CD4-positive, alpha-beta T cell treated with Interleukin-12 subunit alpha and Interleukin-12 subunit beta, for 1 hour (primary cell): Measurements from ENCODE around the gene SERPINB7.

Source experiments
- DNase-seq: peaks from one replicate; pipeline ENCODE4 v3.0.0-alpha.2; 2020

The SERPINB7 gene

DNA sequence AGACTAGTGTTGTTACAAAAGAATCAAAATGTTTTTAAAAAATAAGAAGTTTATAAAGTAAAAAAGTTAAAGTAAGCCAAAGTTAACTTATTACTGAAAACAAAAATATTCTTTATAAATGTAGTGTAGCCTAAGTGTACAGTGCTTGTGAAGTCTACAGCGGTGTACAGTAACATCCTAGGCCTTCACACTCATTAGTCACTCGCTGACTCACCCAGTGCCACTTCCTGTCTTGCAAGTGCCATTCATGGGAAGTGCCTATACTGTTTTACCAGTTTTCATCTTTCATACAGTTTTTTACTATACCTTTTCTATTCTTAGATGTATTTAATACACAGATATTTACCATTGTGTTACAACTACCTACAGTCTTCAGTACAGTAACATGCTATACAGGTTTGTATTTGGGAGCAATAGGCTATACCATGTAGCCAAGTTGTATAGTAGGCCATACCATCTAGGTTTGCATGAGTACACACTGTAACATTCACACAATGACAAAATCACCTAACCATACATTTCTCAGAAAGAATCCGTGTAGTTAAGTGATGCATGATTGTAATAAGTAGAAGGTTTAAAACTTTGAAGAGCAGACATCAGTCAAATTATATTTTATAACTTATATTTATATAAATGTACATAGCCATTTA is 13.4 kb downstream of the SERPINB7 start:
- DNase-seq = peak; percentile 36

DNA sequence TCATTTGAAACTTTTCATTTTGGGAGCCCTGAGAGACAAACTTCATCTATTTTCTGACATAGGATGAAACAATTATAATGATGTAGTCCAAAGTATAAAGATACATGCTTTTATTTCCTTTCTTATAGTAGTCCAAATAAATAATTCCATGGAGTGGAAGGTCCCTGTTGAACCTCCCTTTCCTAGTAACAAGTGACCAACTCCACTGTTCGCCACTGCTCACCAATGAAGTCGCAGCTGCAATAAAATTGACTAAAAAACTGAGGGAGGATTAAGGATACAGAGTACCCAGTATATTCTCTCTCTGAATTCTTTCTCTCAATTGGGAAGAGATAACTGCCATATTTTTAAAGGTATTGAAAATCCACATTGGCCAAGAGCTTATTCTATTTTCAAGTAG is 14.1 kb downstream of the SERPINB7 start:
- no peak for DNase-seq

DNA sequence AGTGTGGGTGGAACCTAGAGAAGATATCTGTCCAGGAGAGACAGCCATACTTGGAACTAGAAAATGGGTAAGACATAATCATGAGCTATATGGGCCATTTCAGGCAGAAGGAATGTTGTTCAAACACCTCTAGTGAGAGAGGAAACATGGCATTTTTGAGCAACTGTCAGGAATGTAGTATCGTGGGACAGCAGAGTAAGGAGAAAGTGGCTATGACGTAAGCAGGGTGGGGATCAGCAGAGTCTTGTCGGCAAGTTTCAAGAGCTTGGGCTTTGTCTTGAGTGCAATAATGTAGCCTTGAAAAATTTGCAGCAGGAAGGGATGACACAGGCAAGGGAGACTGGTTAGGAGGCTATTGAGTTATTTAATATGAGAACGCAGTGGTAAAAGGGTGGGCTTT is 20.4 kb downstream of the SERPINB7 start:
- DNase-seq = no peak

DNA sequence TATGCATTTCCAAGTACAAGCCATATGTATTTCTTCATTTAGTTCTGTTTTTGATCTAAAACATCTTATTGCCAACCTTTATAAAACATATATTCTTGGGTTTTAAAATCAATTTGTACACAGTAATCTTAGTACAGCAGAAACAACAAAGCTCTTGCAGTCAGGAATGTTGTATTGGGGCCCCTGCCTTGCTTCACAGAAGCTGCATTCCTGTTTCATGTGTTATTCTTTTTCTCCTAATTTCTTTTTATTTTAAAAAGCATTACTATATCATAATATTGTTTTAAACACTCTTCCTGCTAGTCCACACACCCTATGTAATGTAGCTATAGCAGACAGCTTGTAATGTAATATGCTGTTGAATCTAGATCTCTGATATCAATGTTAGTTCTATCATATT is 24.0 kb downstream of the SERPINB7 start:
- DNase-seq = no peak

DNA sequence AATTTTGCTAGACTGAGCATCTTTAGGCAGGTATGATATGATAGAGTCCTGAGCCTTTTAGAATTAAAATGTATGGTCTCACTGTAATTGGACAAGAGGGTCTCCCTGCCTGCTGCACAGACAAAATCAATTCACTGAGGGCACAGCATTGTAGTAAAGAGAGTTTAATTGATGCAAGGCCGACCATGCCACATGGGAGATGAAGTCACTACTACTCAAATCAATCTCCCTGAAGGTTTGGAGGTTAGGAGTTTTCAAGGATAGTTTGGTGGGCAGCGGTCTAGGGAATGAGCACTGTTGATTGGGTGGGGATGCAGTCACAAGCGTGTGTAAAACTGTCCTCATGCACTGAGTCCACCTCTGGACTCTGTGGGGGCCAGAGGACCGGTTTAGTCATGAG is 26.1 kb downstream of the SERPINB7 start:
- no peak for DNase-seq

DNA sequence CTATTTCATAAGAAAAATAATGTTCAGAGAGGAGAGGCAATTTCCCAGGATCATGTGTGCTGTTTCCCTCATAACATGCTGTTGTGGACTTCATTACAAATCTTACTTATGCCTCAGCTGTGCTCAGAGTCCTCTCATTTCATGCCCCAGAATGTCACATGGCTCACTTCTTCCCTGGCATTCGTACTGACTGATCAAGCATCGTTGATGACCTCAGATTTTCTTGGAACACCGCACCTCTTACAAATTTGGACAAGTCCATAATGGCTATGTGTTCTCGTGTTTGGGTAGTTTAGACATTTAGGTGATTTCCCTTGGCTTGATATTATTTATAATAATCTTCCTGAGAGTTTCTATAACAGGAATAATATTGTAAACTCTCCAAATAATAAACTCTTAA is 32.9 kb downstream of the SERPINB7 start:
- no peak for DNase-seq

DNA sequence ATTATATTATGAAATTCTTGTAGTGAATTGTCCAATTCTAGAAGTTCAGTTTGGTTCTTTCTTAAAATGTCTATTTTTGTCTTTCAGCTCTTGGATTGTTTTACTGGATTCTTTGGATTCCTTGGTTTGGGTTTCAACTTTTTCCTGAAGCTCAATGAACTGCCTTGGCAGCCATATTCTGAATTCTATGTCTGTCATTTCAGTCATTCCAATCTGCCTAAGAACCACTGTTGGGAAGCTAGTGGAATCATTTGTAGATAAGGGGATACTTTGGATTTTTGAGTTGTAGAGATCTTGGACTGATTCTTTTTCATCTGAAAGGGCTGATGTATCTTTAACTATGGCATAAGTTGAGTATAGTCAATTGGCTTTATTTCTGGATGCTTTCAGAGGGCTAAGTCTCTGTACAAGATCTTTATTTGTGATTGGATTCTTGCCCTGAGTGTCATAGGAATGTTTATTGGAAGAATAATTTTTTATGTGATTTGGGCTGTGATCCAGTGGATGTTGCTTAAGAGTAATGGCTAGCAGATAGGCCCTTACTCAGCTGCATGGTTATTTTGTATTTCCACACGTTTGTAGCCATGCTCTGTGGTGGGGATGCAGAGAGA is 42.3 kb downstream of the SERPINB7 start:
- DNase-seq = no peak

DNA sequence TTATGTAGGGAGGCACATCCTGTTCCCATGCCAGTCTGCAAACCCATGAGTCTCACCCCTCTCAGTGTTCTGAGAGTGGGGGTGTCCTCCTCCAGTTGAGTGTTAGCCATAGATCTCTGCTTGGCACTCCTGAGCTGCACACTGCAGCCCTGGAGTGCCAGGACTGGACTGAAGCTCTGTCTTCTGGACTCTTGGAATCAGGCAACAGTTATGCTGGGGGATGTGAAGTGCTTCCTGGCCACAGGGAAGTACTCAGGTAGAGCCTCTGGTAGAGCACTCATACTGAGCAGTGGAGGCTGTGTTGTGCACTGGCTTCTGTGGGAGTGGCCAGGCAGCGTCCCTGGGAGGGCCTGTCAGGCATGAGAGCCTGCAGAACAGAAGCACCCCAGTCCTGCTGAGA is 43.0 kb downstream of the SERPINB7 start:
- DNase-seq = no peak

DNA sequence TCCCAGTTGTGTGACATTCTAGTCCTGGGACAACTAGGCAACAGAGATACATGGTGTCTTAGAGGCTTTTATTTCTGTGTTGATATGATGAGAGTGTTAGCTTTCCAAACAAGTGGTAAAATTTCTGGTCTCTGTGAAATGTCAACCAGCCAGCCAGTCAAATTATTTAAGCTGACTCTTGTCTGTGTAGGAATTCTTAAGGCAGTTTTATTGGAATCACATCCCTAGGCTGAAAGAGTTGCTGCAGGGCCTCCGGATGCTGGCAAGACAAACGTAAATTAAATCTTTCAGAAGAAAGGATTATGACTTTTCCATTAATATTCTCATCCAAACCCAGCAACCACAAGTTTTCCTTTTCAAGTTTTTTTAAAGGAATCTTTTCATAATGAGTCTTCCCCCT is 44.6 kb downstream of the SERPINB7 start:
- DNase-seq = no peak

DNA sequence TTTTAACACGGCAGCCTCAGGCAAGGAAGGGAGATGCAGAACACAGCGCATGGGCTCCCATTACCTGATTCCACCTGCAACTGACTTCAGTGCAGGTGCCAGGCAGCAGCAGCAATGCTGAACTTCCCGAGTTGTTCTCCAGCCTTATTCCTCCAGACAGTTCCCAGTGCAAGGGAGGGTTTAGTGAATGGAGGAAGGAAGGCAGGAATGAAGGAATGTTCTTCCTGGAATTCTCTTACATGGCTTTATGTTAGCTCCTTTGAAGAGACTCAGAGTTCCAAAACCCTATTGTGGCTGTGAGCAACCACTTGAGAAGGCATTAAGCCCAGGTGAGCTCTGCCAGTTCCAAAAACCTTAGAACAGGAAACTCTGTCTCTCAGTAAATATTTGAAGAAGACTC is 45.5 kb downstream of the SERPINB7 start:
- no peak for DNase-seq

DNA sequence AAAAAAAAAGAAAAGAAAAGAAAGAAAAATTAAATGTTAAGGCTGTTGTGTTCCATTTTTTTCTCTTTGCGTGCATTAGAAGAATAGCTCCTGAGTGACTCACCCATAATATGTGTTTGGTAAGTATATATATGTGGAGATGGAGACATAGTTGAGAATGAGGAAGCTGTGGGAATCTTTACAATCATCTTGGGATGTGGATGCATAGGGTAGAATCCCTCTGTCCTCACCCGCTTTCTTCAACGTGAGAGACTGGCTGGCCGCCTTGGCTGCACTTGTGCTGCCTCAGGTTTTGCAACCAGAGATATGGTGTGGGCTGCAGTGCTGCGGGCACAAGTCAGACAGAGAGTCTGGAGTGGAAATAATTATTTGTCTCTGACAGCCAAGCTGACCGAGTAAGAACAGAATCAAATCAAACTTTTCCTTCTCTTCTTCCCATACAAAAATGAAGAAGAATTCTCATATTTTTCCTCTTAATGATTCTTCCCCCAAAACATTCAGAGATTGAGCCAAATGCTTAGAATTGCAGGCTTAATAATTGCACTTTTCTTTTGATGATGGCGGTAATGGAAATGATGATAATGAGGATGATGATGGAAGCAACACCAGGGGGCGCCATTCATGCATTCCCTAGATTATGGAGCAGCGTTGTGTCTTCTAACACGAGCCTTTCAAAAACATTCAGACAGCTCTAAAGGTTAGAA is 48.5 kb downstream of the SERPINB7 start:
- DNase-seq = peak; percentile 12

DNA sequence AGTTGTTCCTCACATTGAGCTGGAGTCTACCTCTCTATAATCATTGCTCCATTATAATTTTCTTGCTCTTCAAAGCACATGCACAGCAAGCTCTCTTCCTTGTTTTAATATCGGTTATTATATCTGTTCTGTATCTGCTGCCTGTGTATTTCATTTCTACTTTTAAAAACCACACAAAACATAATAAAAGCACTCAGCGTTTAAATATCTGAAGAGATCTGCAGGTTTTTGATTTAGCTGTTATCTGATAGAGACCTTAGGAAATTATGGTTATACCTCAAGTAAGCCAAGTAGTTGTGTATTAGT is 49.0 kb downstream of the SERPINB7 start:
- no peak for DNase-seq

DNA sequence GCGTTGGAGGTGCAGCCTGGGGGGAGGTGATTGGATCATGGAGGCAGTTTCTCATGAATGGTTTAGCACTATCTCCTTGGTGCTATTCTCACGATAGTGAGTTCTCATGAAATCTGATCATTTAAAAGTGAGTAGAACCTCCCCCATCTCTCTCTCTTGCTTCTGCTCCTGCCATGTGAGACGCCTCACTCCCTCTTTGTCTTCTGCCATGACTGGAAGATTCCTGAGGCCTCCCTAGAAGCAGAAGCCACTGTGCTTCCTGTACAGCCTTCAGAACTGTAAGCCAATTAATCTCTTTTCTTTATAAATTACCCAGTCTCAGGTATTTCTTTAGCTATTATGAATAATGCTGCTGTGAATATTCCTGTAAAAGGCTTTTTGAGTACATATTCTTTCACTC is 52.9 kb downstream of the SERPINB7 start:
- DNase-seq = no peak

DNA sequence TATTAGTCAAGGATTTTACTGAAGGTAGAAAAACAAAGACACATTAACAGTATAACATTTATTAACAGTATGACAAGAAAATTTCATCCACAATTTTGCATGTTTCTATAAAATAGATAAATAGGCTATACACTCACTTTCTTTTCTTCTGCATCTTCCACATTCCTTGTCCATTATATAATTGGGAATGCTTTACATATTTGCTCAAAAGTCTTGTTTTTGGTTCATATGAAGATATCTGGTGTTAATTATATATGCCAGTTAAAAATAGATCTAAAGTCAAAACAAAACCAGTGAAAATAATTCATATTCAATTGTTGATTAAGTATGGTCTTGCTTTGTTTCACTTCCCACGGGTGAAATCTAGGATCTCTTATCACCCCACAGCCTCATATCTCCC is 53.4 kb downstream of the SERPINB7 start:
- DNase-seq = no peak

DNA sequence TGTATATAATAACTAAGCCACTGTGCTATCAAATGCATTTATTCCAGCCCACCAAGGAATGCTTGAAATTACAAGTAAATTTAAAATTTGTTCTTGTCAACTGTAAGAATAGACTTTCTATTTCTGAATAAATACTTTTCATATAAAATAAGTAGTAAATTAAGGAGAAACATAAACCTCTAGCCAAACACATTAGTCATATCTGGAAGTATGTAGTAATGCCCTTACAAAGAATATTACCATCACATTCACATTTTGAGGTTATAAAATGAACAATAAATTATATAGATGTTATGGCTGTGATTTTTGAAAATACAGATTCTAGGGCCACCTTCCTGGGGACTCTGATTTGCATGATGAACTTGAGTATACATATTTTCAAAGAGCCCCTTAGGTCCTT is 54.7 kb downstream of the SERPINB7 start:
- no peak for DNase-seq

DNA sequence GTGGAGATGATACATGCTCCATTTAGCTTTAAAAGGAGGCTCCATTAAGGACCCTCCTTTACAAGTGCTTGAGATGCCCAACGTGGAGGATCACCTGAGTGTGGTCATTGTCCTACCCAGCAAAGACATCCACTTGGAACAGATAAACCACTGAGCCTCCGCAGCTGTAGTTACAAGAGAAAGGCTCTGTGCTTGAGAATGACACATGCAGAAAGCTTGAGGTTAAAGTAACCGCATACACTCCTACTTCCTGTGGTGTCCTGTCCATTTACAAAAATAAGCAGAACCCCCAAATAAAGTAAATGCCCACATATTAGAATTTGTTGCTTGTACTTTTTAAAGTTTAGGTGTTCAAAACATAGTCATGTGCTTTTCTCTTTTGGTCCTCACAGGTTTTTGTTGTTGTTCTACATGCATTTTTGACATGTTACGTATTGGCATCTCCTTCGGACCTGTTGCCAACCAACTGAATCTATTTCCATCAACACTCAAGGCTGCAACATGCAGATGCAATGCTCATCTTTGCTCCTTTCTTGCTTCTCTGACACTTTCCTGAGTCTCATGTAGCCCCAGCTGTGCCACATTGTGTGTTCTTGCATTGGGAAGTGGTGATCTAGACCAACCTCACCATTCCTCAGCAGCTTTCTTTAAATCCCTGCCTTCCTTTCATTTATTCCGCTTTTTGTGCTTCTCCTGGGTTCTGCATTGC is 56.0 kb downstream of the SERPINB7 start:
- no peak for DNase-seq

DNA sequence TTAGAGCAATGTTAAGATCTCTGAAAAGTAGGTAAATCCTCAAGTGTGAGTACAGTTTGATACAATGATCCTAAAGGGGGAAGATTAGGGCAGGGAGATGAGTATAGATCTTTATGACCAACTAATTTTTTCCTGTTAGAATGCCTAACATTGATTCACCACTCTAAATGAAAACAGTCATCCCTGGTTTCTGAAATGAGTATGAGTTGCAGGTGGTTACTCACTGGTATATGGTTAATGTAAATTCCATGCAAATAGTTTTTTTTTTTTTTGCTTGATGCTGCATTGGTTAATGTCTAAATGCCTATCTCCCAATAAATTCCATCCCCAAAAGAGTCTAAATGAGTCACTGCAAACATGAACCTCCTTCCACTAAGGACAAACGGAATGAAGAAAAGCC is 57.3 kb downstream of the SERPINB7 start:
- DNase-seq = no peak

DNA sequence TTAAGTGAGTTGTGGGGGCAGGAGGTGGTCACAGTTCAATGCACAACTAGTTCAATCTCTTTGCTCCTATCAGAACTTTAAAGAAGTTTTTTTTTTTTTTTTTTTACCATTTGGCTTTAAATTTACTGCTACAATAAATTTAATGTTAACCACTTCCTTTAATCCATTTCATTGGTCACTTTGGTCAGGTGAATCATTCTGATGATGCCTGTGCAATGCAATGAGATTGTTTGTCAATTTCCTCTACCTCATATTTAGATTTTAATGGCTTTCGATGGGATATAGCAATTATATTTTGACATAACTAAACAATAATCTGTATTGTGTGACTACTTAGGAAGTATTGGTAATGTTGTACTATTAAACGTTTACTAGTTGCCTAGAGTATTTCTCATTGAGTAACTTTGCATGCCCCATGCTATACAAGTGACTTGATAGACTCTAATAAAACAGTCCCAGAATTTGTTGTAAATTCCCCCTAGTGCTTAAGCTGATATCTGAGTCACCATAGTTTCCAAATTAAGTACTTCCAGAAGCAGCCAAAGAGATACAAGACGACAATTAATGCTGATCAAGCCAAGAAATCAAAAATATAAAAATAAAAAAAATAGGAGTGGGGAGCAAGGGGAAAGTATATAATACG is 59.4 kb downstream of the SERPINB7 start:
- no peak for DNase-seq

DNA sequence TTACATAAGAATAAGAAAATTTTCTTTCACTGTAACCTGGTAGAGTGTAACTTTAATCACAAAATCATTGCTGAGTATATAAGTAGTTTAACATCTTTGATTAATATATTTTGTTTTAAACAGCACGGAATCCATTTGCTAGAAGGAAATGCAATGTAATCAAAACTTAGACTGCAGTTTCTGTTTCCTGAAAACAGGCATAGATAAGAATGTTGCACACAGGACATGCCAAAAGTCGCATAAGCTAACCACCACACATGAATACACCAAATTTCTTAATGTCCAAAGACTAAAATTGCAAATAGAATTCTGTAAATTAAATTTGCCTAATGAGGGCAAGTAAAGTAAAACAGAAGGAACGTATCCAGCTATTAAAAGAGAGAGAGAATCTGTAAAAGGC is 61.2 kb downstream of the SERPINB7 start:
- DNase-seq = no peak

DNA sequence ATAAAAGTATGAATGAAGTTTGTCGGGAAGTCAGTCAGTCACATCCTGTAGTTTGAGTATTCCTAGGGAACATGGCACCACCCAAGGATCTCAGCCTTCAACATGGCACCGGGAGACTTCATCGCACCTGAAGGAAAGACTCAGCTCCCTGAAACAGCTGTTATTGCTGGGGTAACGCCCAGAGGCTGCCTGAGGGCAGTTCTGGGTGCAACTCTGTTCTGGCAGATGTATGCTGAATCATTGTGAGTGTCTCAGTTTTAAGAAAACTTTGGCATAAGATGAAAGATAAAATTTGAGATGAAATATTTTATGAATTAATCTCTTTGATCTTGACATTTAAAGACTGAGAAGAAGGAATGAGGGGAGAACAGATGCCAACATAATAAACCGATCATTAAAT is 62.4 kb downstream of the SERPINB7 start:
- DNase-seq = no peak

DNA sequence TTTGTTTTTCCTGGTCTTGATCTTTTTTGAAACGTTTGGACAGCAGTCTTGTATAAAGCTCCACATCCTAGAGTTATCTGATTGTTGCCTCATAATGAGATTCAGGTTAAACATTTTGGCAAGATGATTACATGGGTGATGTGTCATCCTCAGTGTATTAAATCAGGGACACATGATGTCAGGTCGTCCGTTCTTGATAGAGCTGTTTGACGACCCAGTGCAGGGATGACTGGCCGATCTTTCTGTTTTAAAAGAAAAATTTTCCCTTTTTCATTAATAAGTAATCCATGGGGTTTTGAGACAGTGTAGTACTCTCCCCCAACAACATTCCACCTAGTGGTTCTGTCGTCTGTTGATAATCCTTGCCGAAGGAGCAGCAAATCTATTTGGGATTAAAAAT is 67.8 kb downstream of the SERPINB7 start:
- DNase-seq = no peak

DNA sequence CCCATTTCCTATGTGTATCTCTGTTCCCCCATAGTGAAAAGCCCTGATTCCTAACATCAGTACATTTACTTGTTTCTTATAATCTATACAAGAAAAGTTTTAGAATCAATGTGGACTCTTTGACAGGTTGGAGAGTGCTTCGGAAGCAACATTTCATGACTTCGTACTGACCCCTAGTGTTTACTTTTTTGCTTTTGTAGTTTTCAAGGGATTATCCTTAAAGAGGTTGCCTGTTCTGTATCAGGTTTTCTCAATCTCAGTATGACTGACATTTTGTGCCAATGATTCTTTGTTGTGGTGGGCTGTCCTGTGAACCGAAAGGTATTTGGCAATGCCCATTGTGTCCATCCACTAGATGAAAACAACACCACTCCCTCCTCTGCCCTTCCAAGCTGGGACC is 69.0 kb downstream of the SERPINB7 start:
- DNase-seq = peak; percentile 7

DNA sequence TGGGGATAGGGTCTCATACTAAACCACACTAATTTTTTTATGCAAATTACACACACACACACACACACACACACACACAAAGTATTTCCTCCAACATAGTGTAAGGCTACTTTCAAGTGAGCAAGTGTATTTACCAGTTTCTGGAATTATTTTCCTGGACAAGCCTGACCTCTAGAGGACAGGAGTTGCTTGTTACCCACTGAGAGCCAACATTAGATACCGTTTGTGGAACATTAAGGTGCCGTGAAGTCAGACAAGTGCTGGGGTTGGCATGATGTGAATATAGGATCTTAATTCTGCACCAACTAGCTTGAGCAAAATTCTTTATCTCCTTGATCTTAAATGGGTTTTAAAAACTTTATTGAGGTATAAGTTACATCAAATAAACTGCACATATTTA is 72.9 kb downstream of the SERPINB7 start:
- peak; percentile 3 for DNase-seq

DNA sequence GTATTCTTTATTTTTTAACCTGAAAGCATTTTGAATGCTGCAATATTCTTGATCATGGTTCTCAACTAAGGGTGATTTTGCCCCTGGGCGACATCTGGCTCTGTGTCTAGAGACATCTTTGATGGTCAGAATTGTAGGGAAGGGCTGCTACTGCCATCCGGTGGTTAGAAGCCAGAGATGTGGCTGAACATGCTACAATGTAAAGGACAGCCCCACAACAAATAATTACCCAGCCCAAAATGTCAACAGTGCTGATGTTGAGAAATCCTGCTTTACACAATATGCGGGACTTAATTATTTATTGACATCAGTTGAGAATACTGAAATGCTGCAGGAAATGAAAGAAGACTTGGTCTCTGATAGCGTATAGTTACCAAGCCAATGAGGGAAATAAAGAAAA is 74.8 kb downstream of the SERPINB7 start:
- DNase-seq = no peak
